ENCODE results near the gene ARHGEF17.

DNA sequence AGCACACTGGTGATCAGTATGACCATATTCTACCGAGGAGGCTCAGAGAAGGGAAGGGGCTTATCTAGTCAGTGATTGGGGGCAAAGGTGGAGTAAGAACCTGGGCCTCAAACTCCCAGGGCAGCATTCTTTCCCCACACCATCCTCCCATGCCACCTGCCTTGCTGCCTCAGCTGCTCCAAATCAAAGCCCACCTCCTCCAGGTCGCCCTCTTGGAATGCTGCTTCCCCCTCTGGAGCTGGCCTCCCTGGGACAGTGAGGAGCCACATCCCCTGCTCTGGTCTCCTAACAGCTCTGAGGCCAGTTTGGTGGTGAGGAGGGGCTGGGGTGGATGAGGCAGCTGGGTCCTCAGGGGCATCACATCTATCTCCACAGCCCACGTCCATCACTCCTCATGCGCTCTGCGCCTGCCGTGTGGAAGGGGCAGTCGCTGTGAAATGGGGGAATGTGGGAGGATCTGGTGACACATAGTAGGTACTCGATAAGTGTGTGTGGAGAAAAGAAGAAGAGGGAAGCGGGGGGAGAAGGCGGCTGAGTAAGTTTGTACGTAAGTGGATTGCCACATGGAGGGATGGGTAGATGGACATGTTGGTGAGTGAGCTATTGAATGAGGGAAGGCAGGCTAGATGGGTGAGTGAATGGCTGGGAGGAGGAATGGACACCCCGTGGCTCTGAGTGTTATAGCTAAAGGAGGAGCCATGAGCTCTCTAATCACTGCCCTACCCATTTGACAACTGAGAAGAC, 16.1 kb upstream of the ARHGEF17 start:
- TF ChIP-seq POLR2A (IDR thresholded peaks at IDR 0.05; ENCODE audit: low read length) (no peak), GATA1 (IDR thresholded peaks at IDR 0.05; ENCODE audit: low read depth, low read length) (no peak)

All from erythroblast (primary cell).